GM23338 (cell line): Measurements from ENCODE around the gene MED27. TPM values are rescaled to one million over a fixed set of nuclear protein-coding genes. Genes with fewer than 3 reads are reported as not detected.

Experiments used
- ATAC-seq: fragments of 200-7000 bp; cut with Tn5 transposase; 3 replicates; pipeline ENCODE4 v1.9.1; 2020
- DNase-seq: peaks from one replicate; pipeline ENCODE4 v3.0.0-alpha.2; 2015; ENCODE audit warnings: low spot score
- H2AFZ ChIP-seq: fragments of 200-600 bp; sonication (generic); 2 replicates; pipeline ENCODE4 v1.8.0; 2016; ENCODE audit warnings: antibody characterized with exemption, mild to moderate bottlenecking, moderate library complexity
- H3F3A ChIP-seq: fragments of 200-600 bp; sonication (generic); replicated peaks from 2 replicates; pipeline ENCODE4 v1.8.0; 2017; ENCODE audit warnings: antibody characterized with exemption, mixed run types, low read depth
- H3K27ac ChIP-seq: fragments of 200-600 bp; sonication (generic); 2 replicates; pipeline ENCODE4 v1.6.1; 2016; ENCODE audit warnings: low read depth
- H3K27me3 ChIP-seq: fragments of 200-600 bp; sonication (generic); 2 replicates; pipeline ENCODE4 v1.8.0; 2016; ENCODE audit warnings: mild to moderate bottlenecking, mixed run types, moderate library complexity; ENCODE audit not compliant: insufficient read depth
- H3K36me3 ChIP-seq: fragments of 200-600 bp; sonication (generic); 2 replicates; pipeline ENCODE4 v1.8.0; 2016; ENCODE audit warnings: mild to moderate bottlenecking; ENCODE audit not compliant: insufficient read depth
- H3K4me1 ChIP-seq: fragments of 200-600 bp; sonication (generic); 2 replicates; pipeline ENCODE4 v1.8.0; 2016; ENCODE audit warnings: mild to moderate bottlenecking, moderate library complexity; ENCODE audit not compliant: insufficient read depth
- H3K4me2 ChIP-seq: fragments of 200-600 bp; sonication (generic); 2 replicates; pipeline ENCODE4 v1.7.1; 2017; ENCODE audit warnings: mixed run types
- H3K4me3 ChIP-seq: fragments of 200-600 bp; sonication (generic); 2 replicates; pipeline ENCODE4 v1.6.1; 2016; ENCODE audit warnings: mixed run types
- H3K79me2 ChIP-seq: fragments of 200-600 bp; sonication (generic); replicated peaks from 2 replicates; pipeline ENCODE4 v1.8.0; 2017; ENCODE audit warnings: mild to moderate bottlenecking; ENCODE audit not compliant: insufficient read depth
- H3K9me2 ChIP-seq: fragments of 200-600 bp; sonication (generic); 2 replicates; pipeline ENCODE4 v1.8.0; 2017; ENCODE audit not compliant: insufficient read depth
- H4K20me1 ChIP-seq: fragments of 200-600 bp; sonication (generic); replicated peaks from 2 replicates; pipeline ENCODE4 v1.8.0; 2017; ENCODE audit warnings: mild to moderate bottlenecking; ENCODE audit not compliant: insufficient read depth
- H3K27ac Mint-ChIP-seq: 2 replicates; pipeline ENCODE4 v1.8.0; 2020; ENCODE audit warnings: inconsistent platforms, mild to moderate bottlenecking, moderate library complexity, mixed read lengths
- H3K27me3 Mint-ChIP-seq: 3 replicates; pipeline ENCODE4 v1.8.0; 2022; ENCODE audit warnings: low read depth, mild to moderate bottlenecking, moderate library complexity, mixed read lengths, inconsistent platforms; ENCODE audit not compliant: insufficient read depth, poor library complexity
- H3K36me3 Mint-ChIP-seq: 3 replicates; pipeline ENCODE4 v1.8.0; 2021; ENCODE audit warnings: low read depth, mild to moderate bottlenecking, inconsistent platforms, moderate library complexity, mixed read lengths
- H3K4me1 Mint-ChIP-seq: 3 replicates; pipeline ENCODE4 v1.8.0; 2020; ENCODE audit warnings: mild to moderate bottlenecking, inconsistent platforms, mixed read lengths
- H3K4me3 Mint-ChIP-seq: 3 replicates; pipeline ENCODE4 v1.8.0; 2021; ENCODE audit warnings: moderate library complexity, mild to moderate bottlenecking, inconsistent platforms, mixed read lengths
- H3K9me3 Mint-ChIP-seq: 3 replicates; pipeline ENCODE4 v1.8.0; 2020; ENCODE audit warnings: moderate library complexity, mild to moderate bottlenecking, inconsistent platforms, mixed read lengths
- CREB1 ChIP-seq: fragments of 250-450 bp; sonication (Bioruptor Pico); IDR thresholded peaks from 2 replicates; pipeline ENCODE4 v1.5.0; 2020; ENCODE audit warnings: low read depth, mild to moderate bottlenecking, moderate library complexity
- CTCF ChIP-seq, 2 experiments: fragments of 200-600 bp in 1 of 2; sonication (generic) in 1 of 2; conservative IDR thresholded peaks; 2 replicates each; pipeline versions ENCODE4 v1.5.1 to v1.6.1; 2016 to 2017; ENCODE audit warnings: antibody characterized with exemption in 2 of 2, low read depth in 2 of 2, mild to moderate bottlenecking in 2 of 2, moderate library complexity in 1 of 2
- EZH2 ChIP-seq: fragments of 200-600 bp; sonication (generic); IDR thresholded peaks from one replicate; pipeline ENCODE4 v1.8.0; 2017; ENCODE audit warnings: antibody characterized with exemption, mild to moderate bottlenecking, low read depth; ENCODE audit not compliant: unreplicated experiment
- EZH2phosphoT487 ChIP-seq: fragments of 200-600 bp; sonication (generic); IDR thresholded peaks from one replicate; pipeline ENCODE4 v1.8.1; 2018; ENCODE audit warnings: antibody characterized with exemption; ENCODE audit not compliant: unreplicated experiment
- JUNB ChIP-seq: IDR thresholded peaks from one replicate; pipeline ENCODE4 v1.6.1; 2016; ENCODE audit warnings: antibody characterized with exemption; ENCODE audit not compliant: unreplicated experiment
- NANOG ChIP-seq: IDR thresholded peaks from 2 replicates; pipeline ENCODE4 v1.6.1; 2016; ENCODE audit warnings: antibody characterized with exemption, borderline replicate concordance
- POLR2AphosphoS5 ChIP-seq: IDR thresholded peaks from 2 replicates; pipeline ENCODE4 v1.6.1; 2016; ENCODE audit warnings: antibody characterized with exemption, low read depth
- STAT1 ChIP-seq: IDR thresholded peaks from one replicate; pipeline ENCODE4 v1.6.1; 2016; ENCODE audit warnings: antibody characterized with exemption; ENCODE audit not compliant: unreplicated experiment
- ZNF114 ChIP-seq: fragments of 250-450 bp; sonication (Bioruptor Pico); IDR thresholded peaks from 2 replicates; pipeline ENCODE4 v1.5.0; 2020; ENCODE audit warnings: mild to moderate bottlenecking, moderate library complexity
- ZNF331 ChIP-seq: fragments of 250-450 bp; sonication (Bioruptor Pico); IDR thresholded peaks from 2 replicates; pipeline ENCODE4 v1.5.0; 2020; ENCODE audit warnings: low read depth, mild to moderate bottlenecking, moderate library complexity
- ZNF462 ChIP-seq: fragments of 250-450 bp; sonication (Bioruptor Pico); IDR thresholded peaks from 2 replicates; pipeline ENCODE4 v1.5.0; 2020; ENCODE audit warnings: mild to moderate bottlenecking, moderate library complexity
- polyA plus RNA-seq: library from polyadenylated mRNA; unstranded; fragments of >200 nt; fragmentation: Nextera tagmentation; extraction: Ambion mirVana; gene quantifications from 2 replicates; pipeline ENCODE4 v1.2.1, GENCODE V29; 2016
- total RNA-seq: library from RNA; depleted of rRNA; stranded (reverse); fragments of >200 nt; shearing (Covaris generic); gene quantifications from 2 replicates; pipeline ENCODE4 v1.2.3, GENCODE V29; 2014
- TF ChIP-seq, protein P1 (sequence below): IDR thresholded peaks from 2 replicates; pipeline ENCODE4 v1.6.1; 2016; ENCODE audit warnings: antibody characterized with exemption
- TF ChIP-seq, protein P2 (sequence below): IDR thresholded peaks from one replicate; pipeline ENCODE4 v1.6.1; 2018; ENCODE audit warnings: antibody characterized with exemption; ENCODE audit not compliant: unreplicated experiment

MED27 gene
- total and polyA plus RNA-seq, 2 experiments from 2014 or later, result 30.6 to 35.0 TPM

DNA sequence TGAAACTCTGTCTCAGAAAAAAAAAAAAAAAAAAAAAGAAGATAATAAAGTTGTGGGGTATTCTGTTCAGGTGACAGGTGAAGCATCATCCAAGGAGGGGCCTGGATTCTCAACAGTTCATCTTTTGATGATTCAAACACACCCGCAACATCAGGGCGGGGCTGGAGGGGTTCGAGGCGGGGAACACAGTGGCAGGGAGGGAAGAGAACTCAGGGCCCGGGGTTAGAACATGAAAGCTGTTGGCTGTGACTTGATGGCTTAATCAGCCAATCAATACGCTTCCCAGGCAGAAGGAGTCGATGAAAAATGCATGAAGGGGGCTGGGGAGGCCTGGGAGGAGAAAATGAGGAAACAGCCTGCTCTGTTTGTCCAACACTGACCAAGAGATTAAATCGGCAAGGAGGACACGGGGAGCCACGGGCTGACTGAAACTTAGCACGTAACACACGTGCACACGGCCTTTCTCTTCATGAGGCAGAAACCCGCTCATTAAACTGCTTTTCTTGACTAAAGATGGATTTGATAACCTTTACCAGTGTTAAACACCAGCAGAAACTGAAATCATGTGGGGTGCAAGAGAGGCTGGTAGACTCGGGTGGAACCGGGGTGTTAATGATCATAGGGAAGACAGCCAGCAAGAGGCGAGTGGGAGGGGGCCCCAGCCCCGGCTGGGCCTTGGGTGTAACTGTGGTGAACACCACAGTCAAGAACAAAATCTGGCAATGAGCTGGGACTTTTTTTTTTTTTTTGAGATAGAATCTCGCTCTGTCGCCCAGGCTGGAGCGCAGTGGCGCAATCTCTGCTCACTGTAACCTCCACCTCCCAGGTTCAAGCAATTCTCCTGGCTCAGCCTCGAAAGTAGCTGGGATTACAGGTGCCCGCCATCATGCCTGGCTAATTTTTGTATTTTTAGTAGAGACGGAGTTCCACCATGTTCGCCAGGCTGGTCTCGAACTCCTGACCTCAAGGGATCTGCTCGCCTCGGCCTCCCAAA lies 234.1 kb downstream of the MED27 start:
- DNase-seq (no peak), ATAC-seq (no peak)
- H3K27me3 ChIP-seq, result no peaks in the 10 kb centered on the region
- no peaks in the 10 kb centered on the region for H3F3A ChIP-seq
- no peaks in the 10 kb centered on the region; the same call in 2 of the 3 replicates for H3K36me3 Mint-ChIP-seq
- H3K27ac Mint-ChIP-seq, result 0 out of 2 replicates have a peak overlapping the region, but pooled peaks have one; percentile 54
- H3K27me3 Mint-ChIP-seq, result peaks cover 10% of the 10 kb centered on the region
- no peak overlapping the region for H3K4me3 ChIP-seq
- no peak overlapping the region for H2AFZ ChIP-seq
- H3K4me2 ChIP-seq, result no peak overlapping the region
- no peaks in the 10 kb centered on the region for H3K79me2 ChIP-seq
- no peak for TF ChIP-seq JUNB
- no peak for TF ChIP-seq CTCF (conservative IDR thresholded peaks at IDR 0.05; ENCODE audit: low read depth in 2 of 2)
- no peak for TF ChIP-seq POLR2AphosphoS5
- no peak for TF ChIP-seq EZH2
- TF ChIP-seq, protein P1, sequence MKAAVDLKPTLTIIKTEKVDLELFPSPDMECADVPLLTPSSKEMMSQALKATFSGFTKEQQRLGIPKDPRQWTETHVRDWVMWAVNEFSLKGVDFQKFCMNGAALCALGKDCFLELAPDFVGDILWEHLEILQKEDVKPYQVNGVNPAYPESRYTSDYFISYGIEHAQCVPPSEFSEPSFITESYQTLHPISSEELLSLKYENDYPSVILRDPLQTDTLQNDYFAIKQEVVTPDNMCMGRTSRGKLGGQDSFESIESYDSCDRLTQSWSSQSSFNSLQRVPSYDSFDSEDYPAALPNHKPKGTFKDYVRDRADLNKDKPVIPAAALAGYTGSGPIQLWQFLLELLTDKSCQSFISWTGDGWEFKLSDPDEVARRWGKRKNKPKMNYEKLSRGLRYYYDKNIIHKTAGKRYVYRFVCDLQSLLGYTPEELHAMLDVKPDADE, result no peak
- TF ChIP-seq ZNF331 (CRISPR knock-in tag), result no peak
- TF ChIP-seq, protein P2, sequence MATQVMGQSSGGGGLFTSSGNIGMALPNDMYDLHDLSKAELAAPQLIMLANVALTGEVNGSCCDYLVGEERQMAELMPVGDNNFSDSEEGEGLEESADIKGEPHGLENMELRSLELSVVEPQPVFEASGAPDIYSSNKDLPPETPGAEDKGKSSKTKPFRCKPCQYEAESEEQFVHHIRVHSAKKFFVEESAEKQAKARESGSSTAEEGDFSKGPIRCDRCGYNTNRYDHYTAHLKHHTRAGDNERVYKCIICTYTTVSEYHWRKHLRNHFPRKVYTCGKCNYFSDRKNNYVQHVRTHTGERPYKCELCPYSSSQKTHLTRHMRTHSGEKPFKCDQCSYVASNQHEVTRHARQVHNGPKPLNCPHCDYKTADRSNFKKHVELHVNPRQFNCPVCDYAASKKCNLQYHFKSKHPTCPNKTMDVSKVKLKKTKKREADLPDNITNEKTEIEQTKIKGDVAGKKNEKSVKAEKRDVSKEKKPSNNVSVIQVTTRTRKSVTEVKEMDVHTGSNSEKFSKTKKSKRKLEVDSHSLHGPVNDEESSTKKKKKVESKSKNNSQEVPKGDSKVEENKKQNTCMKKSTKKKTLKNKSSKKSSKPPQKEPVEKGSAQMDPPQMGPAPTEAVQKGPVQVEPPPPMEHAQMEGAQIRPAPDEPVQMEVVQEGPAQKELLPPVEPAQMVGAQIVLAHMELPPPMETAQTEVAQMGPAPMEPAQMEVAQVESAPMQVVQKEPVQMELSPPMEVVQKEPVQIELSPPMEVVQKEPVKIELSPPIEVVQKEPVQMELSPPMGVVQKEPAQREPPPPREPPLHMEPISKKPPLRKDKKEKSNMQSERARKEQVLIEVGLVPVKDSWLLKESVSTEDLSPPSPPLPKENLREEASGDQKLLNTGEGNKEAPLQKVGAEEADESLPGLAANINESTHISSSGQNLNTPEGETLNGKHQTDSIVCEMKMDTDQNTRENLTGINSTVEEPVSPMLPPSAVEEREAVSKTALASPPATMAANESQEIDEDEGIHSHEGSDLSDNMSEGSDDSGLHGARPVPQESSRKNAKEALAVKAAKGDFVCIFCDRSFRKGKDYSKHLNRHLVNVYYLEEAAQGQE, result no peak
- no peak for TF ChIP-seq EZH2phosphoT487
- no peak for TF ChIP-seq STAT1
- no peak for TF ChIP-seq NANOG
- no peak for TF ChIP-seq CREB1
- TF ChIP-seq ZNF114, result no peak
- no peak for TF ChIP-seq ZNF462 (CRISPR knock-in tag)
- H3K36me3 ChIP-seq, result no peaks in the 10 kb centered on the region
- H3K4me3 Mint-ChIP-seq, result no peak overlapping the region
- no peaks in the 10 kb centered on the region for H4K20me1 ChIP-seq
- no peaks in the 10 kb centered on the region for H3K4me1 ChIP-seq
- H3K4me1 Mint-ChIP-seq, result peaks cover 6% of the 10 kb centered on the region; the same call in 2 of the 3 replicates
- H3K9me2 ChIP-seq, result no peaks in the 10 kb centered on the region
- no peaks in the 10 kb centered on the region; the same call in 1 of the 3 replicates for H3K9me3 Mint-ChIP-seq
- no peak overlapping the region for H3K27ac ChIP-seq
